ENCODE results near the gene OR13C8.
"Not testable (repeated sequence)": the region's sequence is repeated elsewhere in the genome, so short reads cannot be mapped to it uniquely, and the experiment has no call there.

GRCh38 chr9:104599313-104599712 is 30.3 kb downstream of the OR13C8 start, which contains the start of gene OR13C5:
- not testable (repeated sequence) for TF ChIP-seq CTCF, EP300 (IDR thresholded peaks at IDR 0.05)

Measured in suprapubic skin (tissue), 3 donors.